HT-29 (cell line): ENCODE data around the gene CATSPERE. TPM values are rescaled to one million over a fixed set of nuclear protein-coding genes. Genes with fewer than 3 reads are reported as not detected.
A peak's percentile ranks its signal among the peaks of the same experiment; 100 is the strongest.
"Not testable (repeated sequence)": the region's sequence is repeated elsewhere in the genome, so short reads cannot be mapped to it uniquely, and the experiment has no call there.

Experiments used
- DNase-seq: peaks from one replicate; pipeline ENCODE4 v3.0.0-alpha.2; 2015; ENCODE audit warnings: low spot score
- total RNA-seq: library from RNA; depleted of rRNA; stranded (reverse); fragments of >200 nt; shearing (Covaris generic); gene quantifications from 2 replicates; pipeline ENCODE4 v1.2.3, GENCODE V29; 2014

The CATSPERE gene
- total RNA-seq, 1 experiment from 2014 or later, result not detected

DNA sequence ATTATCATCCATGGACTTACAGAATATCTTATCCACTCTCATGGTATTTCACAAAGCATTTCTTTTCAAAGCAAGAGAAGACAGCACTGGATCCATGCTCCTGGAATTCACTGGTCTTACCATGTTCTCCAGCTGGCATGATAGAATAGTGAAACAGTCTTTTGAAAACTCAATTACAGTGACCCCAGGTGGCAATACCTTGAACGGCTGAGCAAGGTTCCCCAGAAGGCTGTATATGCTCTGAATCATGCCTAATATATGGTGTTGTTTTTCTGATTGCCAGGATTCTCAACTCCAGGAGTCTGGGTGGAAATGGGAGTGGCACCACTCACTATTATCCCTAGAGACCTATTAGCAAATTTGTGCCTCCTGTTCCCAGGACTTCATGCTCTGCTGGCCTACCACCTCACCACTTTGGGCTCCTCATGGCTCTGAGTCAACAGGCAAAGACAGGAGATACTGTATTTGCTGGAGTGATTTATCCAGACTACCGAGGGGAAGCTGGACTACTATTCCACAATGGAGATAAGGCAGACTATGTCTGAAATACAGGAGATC is 87.6 kb downstream of the CATSPERE start:
- peak; percentile 15 for DNase-seq

DNA sequence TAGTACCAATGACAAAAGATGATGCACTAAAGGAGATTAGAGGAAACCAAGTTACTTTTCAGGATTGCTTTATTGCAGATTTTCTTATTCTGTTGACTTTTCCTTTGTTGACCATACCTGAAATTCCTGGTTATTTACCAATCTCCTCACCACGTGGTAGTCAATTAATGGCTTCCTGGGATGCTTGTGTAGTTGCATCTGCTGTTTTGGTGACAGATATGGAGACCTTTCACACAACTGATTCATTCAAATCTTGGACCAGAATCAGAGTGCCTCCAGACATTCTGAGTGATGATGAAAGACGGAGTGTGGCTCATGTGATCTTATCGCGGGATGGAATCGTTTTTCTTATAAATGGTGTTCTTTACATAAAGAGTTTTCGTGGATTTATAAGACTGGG is 91.3 kb downstream of the CATSPERE start:
- no peak for DNase-seq

DNA sequence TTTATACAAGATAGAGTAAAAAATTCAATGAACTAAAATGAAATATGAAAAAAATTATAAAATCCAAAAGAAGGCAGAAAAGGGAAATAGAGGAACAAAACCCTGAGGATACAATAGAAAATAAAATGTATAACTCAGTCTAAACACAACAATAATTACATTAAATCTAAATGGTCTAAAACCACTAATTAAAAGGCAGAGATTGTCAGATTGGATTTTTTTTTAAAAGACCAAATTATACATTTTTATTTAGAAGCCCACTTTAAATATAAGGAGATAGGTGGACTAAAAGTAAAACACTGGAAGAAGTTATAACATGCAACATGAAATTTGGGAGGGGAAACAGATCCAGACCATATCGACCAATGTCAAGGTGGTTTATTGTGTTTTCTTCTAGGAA is 95.2 kb downstream of the CATSPERE start:
- DNase-seq, result no peak

DNA sequence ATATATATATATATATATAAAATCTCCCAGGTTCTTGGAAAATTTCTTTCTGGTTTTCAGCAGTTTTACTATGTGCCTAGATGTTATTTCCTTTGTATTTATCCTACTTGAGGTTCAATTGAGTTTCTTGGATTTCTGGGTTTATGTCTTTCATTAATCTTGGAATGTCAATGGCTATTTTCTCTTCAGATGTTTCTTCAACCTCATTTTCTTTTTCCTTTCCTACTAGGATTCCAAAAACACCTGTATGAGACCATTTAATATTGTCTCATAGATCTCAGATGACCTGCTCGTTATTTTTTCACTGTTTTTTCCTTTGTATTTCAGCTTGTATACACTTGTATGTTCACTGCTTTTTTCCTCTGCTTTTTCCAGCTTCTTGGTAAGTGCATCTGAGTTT is 96.5 kb downstream of the CATSPERE start:
- no peak for DNase-seq

DNA sequence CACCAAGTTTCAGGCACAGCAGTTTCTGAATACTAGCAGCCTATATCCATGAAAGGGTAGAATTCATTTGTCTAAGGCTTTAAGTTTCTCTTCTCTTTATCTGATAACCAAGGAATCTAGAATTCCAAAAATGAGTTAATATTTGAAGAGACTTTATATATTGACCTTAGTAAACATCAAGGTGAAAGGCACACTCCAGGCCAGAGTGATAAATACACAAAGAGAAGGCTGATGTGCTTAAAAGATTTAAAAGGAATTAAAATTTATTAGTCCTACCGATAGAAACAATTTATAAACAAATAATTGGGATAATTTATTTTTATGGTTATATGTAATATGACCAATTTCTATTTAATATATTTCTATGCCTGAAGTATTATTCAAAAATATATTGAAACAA is 98.5 kb downstream of the CATSPERE start:
- DNase-seq, result no peak

DNA sequence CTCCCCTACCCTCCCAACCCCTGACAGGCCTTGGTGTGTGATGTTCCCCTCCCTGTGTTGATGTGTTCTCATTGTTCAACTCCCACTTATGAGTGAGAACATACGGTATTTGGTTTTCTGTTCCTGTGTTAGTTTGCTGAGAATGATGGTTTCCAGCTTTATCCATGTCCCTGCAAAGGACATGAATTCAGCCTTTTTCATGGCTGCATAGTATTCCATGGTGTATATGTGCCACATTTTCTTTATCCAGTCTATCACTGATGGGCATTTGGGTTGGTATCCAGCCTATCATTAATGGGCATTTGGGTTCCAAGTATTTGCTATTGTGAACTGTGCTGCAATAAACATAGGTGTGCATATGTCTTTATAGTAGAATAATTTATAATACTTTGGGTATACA is 101.8 kb downstream of the CATSPERE start:
- not testable (repeated sequence) for DNase-seq

DNA sequence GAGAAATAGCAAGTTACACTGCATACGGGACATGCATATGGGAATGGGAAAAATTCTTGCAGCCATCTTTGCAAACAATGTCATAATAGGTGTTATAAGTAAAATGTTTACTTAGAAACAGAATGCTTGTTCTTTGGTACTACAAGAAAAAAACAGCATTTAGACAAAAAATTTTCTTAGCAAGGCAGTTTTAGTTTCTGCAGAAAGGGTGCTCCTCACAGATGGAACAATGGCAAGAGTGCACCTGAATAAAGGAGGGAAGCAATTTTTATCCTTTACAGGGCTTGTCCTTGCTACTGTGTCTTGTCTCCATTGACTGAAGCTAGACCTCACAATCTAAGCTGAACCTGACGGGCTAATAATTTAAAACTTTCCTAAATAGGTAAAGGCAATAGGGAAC is 112.7 kb downstream of the CATSPERE start:
- no peak for DNase-seq

DNA sequence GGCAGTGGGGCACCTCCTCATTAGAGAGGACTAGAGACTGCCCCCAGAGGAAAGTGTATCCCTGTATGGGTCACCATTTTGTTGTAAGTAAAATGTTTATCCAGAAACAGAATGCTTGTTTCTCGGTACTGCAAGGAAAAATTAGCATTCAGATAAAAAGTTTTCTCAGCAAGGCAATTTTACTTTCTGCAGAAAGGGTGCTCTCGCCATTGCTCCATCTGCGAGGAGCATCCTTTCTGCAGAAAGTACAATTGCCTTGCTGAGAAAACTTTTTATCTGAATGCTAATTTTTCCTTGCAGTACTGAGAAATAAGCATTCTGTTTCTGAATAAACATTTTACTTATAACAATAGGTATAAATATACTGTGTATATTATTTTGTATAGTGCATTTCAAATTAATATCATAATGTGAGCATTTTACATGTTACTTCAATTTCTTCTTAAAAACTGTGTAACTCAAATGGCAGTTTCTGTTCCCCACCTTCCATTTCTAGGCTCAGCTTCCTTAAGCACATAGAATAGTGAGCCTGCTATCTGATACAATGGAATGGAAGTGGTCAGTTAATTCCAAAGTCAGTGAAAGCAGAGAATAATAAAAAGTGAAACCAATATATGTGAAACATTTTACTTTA is 115.3 kb downstream of the CATSPERE start:
- no peak for DNase-seq

DNA sequence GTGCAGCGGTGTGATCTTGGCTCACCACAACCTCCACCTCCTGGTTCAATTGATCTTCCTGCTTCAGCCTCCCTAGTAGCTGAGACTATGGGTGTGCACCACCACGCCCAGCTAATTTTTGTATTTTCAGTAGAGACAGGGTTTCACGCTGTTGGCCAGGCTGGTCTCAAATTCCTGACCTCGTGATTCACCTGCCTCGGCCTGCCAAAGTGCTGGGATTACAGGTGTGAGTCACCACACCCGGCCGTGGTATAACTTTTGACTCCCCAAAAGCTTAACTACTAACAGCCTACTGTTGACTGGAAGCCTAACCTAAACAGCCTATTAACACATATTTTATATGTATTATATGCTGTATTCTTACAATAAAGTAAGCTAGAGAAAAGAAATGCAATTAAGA is 117.1 kb downstream of the CATSPERE start:
- DNase-seq, result not testable (repeated sequence)

DNA sequence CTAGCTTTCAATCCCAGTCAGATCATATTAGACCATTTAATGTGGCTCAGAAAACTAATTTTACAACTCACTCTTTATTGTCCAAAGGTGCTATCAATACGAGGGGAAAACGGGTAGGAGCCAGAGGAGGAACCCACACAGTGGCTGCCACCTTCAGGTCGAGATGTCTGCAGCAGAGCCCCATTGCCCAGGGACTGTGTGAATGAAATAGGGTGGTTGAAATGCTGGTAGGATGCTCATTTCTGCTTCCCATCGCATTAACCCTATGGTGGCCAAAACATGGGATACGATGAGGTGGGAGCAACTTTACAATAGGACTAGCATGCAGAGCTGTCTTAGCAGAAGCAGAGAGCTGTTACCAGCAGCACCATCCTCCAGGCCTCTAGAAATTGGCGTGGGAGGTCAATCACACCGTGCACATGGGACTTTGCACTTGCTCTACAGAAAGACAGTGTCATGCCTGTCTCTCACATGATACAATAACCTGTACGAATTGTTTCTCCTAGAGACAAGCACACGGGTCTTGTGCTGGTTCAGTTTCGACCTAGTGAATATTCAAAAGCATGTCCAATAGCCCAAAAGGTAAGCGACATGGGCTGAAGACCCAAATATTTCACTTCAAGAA is 122.4 kb downstream of the CATSPERE start:
- peak; percentile 9 for DNase-seq

DNA sequence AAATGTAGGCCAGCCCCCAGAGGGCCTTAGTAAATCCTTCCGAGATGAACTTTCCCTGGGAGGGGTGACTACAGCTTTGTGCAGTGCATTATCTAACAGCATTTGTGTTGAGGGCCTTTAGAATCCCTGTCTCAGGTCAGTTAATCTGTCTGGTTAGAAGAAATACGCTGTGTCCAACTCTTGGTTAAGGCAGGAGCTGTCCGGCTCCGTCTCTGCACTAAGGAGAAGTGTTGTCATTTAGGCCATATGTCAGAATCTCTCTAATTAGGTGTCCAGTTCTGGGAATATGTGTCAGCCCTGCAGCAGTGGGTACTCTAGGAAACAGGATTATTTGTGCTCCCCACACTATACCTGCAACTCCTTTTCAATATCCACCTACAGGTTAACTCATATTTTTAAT is 124.8 kb downstream of the CATSPERE start:
- no peak for DNase-seq

DNA sequence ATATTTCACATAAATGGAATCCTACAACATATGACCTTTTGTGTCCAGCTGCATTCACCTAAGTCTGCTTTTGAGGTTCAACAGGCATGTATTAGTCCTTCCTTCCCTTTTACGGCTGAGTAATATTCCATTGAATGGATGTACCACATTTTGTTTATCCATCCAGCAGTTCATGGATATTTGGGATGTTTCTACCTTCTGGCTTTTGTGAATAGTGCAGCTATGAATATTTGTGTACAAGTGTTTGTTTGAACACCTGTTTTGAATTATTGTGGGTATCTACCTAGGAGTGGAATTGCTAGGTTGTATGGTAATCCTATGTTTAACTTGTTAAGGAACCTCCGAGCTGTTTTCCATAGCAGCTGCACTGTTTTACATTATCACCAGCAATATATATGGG is 129.6 kb downstream of the CATSPERE start:
- no peak for DNase-seq

DNA sequence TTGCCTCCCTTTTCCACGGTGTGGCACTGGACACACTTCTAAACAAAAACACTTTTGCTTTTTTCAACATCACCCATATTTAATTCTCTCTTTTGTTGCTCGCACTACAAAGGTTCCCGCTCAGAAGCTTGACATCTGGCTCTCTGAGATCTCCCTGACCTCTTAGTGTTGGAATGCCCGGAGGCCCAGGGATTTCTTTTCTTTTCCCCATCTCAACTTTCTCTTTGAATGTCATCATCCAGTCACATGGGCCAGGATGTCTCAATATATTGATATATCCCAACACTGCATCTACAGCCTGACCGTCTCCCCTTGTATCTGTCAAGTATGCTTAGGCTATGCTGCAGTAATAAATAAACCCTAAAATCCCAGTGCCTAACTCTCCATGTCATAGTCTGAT is 137.5 kb downstream of the CATSPERE start:
- no peak for DNase-seq

DNA sequence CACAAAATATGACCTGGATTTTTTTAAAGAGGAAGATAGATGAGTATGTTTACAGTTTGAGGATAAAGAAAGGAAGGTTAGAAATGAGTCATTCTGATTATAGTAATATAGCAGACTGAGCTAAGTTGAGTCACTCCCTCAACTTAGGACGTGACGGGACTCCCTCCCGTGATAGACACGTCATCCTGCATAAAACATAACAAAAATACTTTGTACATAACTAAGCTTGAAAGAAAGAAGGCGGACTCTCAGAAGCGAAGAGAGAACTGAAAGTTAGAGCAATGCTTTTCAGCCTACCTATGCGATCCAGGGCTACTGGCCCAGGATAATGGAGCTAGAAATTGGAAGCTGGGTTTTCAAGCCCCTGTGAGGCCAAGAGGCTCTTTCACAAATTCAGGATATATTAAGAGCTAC is 138.9 kb downstream of the CATSPERE start:
- DNase-seq, result peak; percentile 12

DNA sequence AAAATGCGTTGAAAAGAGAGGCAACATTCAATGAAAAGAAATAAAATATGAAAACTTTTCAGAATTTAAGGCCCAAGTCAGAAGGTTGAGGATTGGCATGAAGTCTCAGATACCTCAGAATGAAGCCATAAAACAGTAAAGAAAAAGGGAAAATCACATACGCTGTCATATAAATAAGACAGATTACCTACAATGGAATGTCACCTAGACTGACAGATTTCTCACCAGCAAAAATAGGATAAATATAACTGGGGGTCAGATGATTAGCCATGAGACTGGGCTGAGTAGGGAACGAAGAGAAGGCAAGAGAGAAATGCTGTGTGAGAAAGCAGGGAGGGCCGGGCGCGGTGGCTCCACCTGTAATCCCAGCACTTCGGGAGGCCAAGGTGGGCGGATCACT is 140.3 kb downstream of the CATSPERE start:
- DNase-seq, result no peak

DNA sequence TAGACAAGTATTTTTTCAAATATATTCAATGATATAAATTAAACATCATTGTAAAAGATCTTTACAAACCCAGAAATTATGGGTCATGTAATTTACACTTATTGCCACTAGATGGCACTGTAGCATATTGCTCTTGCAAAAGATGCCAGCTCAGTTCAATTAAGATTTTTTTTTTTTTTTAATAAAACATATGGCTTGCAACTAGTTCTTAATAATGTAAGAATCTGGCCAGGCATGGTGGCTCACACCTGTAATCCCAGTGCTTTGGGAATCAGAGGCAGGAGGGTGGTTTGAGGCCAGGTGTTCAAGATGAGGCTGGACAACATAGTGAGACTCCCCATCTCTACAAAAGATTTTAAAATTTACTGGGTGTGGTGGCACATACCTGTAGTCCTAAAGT is 142.4 kb downstream of the CATSPERE start:
- DNase-seq, result peak; percentile 52

DNA sequence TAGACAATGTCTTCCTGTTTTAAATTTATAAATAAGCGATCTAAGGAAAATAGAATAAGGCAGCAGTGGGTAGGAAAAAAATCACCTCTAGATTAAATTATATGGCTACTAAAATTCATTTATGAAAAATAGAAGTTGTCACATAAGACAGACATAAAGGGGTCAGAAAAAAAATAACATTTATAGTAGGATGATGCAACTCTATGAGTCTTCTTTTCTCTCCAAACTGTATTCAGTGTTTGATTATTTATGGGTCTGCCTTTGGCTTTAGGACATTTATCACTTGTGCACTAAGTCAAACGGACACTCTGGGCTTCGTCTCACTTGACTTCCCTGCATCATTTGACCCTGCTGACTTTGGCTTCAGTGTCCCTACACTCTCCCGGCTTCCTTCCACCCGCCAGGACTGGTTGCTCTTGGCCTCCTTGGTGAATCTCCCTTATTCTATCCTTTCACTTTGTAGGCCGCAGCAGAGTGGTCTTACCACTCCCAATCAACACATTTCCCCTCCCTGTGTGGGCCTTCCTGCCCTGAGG is 144.8 kb downstream of the CATSPERE start:
- no peak for DNase-seq

DNA sequence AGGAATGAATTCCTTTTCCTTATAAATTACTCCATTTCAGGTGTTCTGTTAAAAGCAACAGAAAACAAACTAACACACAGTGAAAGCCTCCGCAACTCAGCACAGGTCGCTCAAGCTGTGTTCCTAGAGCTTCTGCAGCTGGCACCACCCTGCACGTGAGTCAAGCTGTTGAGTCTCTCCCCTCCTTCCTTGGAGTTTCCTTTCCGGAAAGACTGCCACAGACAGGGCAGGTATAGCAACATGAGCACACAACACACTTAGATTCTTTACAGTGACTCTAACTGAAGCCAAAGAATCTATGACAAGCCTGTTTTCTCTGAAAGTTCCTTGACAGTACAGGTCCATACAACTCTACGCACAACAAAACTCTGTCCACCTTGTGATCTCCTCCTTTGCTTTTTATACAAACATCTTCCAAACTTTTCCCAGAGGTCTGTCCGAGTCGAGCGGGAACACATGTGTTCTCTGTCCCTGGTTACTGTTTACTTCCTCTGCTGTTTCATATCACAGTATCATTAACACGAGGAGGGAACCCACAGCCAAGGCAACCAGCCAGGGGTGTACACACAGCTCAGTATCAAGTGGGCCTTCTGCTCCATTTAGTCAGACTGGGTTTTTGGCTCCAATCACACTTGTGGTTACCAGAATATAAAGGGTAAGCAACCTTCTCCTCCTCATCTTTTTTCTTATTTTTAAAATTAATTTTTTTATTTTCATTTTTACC is 153.2 kb downstream of the CATSPERE start:
- no peak for DNase-seq

DNA sequence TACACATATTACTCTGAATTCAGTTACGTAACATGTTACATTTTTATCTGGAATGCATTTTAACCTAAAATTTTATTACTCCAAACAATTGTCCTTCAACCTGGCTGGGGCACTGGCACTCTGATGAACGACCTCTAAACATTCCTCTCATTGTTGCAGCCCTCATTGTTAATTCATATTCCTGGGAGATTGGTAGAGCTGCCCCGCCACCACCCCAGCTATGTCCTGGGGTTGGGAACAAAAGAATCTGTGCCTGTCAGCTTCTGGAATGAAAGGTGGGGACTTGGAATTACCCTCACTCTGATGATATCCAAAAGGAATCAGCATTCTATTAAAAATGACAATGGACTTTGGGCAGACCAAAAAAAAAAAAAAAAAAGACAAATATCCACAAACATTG is 153.8 kb downstream of the CATSPERE start:
- DNase-seq, result no peak

DNA sequence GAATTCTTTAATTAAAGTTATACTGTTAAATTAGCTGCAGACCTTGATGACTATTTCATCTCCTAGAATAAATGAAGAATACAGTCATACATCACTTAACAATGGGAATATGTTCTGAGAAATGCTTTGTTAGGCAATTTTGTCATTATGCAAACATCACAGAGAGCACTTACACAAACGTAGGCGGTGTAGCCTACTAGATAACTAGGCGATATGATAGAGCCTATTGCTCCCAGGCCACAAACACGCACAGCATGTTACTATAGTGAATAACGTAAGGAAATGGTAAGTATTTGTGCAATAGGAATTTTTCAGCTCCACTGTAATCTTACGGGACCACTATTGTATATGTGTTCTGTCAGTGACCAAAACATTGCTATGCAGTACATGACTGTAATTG is 154.2 kb downstream of the CATSPERE start:
- DNase-seq, result no peak

DNA sequence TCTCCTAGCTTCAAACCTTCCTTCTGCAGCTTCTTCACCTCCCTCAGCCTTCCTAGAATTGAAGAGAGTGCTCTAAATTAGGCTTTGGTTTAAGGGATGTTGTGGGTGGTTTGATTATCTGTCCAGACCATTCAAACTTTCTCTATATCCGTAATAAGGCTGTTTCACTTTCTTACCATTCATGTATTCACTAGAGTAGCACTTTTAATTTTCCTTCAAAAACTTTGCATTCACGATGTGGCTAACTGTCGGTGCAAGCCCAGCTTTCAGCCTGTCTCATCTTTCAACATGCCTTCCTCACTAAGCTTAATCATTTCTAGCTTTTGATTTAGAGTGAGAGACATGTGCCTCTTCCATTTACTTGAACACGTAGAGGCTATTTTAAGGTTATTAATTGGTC is 165.6 kb downstream of the CATSPERE start:
- no peak for DNase-seq

DNA sequence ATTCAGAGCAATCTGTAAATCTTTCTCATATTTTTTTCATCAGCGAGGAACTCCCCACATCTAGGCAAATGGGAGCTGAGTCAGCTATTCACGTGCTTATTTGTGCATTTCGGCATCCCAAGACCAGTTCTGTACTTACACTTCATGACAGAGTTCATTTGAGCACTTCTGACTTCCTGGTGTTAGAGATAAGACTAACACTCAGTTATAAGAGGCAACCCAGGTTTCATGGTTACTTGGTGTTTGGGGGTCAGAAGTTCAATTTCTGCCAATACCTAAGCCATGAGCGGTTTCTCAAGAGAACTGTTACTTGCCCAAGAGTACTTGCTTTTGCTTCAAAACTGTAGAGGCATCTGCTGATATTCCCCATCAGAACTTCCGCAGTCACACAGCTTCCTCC is 167.7 kb downstream of the CATSPERE start:
- no peak for DNase-seq

DNA sequence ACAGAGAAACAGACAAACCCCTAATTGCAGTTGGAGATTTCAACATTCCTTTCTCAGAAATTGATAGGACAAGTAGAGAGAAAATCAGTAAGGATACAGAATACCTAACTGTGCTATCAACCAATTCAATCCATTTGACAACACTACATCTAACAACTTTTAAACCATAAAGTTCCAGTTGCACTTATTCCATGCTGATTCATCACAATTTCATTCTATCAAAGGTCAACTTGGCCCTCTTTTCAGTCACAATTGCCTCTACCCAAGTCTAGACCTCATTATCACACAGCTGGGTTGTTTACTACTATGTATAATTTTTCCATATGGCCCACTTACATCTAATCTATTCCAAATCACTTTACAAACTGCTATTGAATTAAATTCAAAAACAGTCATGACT is 172.1 kb downstream of the CATSPERE start:
- DNase-seq, result no peak
